GM19239 (cell line): ENCODE results near the gene PHF14.

ENCODE experiments used
- DNase-seq: peaks from one replicate; pipeline ENCODE4 v3.0.0; 2011; ENCODE audit warnings: low spot score; ENCODE audit not compliant: insufficient read length
- FAIRE-seq: peaks from 2 replicates; lab custom pipeline; 2011; peaks lifted over from hg19 to GRCh38; lab: Jason Lieb, UNC

The PHF14 gene

DNA sequence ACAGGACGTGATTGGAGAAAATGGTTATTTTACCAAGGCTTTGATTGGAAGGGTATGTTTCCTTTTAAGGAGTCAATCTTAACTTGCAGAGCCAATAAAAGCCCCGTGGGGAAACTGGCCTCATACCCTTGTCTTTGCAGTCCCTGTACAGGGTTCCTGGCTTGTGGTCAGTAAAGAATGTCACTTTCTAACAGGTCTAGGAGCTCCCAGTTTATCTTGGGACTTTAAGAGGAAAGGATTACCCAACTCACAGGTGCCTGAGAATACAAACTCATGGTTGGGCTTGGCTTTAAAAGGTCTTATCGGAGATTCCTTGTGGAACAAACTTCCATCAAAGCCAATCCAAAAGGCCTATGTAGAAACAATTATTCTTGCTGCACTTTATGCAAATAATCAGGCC is 221.8 kb downstream of the PHF14 start:
- FAIRE-seq, result no peak
- no peak for DNase-seq

GRCh38 chr7:11196143-11196542 is 222.5 kb downstream of the PHF14 start:
- DNase-seq (no peak), FAIRE-seq (no peak)

GRCh38 chr7:11203224-11203623 is 229.6 kb downstream of the PHF14 start:
- FAIRE-seq (no peak), DNase-seq (no peak)

- DNase-seq, result no peak
- FAIRE-seq, result no peak
These were observed 230.0 kb downstream of the PHF14 start for GRCh38 chr7:11203683-11204082.

DNA sequence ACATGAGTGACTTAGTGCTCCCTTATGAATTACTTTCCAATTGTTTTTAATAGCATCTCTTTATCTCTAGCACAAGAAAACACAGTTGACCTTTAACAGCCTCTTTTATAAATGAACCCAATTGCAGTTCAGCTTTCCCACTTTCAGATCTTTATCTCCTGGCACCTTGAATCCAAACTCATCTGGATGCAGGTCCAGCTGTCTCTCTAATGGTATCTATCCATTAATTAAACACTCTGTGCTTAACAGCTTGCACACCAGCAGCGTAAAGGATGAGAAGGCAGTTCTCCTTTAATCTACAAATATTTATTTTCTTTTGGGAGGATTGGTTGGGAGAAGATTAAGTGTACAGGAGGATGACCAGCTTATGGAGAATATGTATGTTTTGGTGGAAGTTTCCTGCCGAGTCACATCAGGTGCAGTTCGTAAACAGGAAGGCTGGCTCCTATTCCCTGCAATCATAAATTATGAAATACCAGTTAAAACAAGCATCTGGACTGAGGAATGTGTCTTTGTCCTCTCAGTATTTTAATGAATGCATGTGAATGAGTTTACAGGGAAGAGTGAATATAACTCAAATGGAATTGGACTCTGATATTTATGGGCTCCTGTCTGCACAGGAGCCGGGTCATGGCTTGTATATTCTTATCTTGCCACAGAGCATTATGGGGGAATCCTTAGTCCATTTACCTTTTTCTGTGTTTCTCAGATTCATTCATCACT is 232.7 kb downstream of the PHF14 start:
- DNase-seq (no peak), FAIRE-seq (no peak)

DNA sequence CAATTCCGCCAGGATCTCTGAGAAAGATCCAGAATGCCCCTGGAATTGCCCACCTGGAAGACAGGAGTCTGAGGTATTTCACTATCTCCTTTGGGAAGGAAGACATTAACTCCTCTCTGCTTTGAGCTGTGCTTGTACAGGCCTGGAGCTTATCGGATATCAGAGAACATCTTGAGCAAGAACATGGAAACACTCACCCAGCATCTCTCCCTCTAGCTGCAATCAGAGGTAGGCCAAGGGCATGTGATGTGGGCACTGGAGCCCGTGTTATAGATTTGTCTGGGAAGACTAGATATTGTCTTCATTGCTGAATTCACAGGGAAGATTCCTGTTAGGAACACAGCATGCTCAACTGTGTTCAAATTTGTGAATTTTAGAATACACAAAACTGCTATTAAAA is 233.9 kb downstream of the PHF14 start:
- no peak for DNase-seq
- FAIRE-seq, result no peak

DNA sequence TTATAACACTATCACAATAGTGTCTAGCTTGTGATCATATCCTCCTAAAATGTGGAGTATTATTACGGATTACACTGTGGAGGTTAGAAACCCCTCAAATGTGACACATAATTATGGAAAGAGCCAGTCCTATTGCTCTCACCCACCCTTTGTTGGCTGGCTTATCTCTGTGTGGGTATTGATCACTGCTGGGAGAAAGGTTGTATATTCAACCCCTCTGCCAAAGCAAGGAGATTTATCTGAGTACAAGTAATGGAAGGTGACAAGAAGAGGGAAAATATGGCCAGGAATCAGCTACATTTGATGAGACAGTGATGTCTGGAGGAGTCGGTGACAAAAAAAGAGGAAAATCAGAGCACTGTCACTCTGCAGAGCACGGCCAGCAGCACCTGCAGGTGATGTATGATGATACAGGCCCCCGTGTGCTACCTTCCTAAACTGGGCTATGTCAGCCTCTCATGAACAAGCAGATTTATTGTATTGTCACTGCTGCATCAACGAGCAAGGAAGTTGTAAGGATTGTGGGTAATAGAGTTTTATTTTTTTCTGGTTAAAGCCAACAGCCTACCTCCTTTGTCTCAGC is 235.3 kb downstream of the PHF14 start:
- FAIRE-seq (no peak), DNase-seq (no peak)

- FAIRE-seq (no peak), DNase-seq (no peak)
These were observed 236.7 kb downstream of the PHF14 start for GRCh38 chr7:11210374-11210773.

DNA sequence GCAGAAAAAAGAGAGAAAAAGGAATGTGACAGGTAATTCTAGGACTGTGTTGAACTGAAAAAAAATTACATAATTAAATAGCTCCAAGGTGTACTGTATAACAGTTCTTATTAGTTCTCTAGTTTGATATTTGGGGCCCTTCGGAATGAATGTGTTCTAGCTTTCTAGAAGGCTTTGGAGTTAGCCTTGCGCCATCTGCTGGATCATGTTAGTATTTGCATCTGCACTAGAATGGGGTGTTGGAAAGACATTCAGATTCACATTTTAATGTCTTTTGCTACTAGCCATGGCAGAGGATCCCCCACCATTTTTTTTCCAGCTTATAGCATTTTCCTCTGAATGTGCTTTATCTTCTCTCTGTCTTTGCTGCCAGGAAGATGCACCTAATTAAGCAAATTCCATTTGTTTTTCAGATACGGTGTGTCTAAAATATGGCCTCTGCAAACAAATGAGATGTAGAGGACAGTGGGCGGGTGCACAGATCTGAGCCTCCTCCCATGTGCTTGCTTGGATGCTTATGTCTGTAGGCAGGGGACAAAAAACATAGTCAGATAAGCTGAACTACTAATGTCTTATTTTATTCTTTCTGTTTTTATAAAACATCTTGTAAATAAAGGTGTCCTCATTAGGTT is 238.5 kb downstream of the PHF14 start:
- FAIRE-seq, result peak; percentile 90
- peak; percentile 10 for DNase-seq

DNA sequence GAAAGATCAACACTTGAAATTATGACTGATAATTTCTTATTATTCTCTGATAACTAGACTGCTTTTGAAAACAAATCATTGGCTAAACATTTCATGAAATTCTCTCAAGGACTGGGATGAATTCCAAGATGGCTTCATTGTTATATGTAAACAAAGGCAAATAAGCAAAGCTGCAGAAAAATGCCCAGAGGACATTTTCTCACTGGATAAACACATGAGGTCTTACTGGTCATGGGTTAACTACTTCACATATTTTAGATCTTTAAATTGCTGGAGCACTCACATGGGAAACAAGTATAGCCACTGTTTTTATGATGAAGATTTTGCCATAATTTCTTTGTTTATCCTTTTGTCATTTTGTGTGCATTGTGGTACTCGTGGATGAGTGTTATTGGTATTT is 239.1 kb downstream of the PHF14 start:
- FAIRE-seq (no peak), DNase-seq (no peak)

DNA sequence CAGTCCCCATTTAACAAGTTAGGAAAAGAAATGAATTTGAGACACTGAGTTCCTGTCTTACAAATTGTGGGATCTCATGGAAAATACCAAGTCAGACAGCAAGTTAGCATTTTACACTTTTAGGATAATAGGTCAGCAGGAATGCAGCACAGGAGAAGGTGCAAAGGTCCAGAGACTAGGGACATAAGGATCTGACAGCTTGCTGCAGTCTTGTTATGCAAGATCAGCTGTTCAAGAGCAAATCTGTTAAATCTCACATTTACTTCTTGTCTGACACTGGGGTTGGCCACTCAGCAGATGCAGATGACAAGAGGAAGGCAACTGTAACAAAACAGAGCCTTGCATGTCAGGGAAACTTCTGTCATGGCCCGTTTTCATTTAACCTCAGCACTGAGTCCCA is 239.6 kb downstream of the PHF14 start:
- DNase-seq (no peak), FAIRE-seq (no peak)

- DNase-seq (no peak), FAIRE-seq (no peak)
These were observed 242.6 kb downstream of the PHF14 start for GRCh38 chr7:11216276-11216675.

- FAIRE-seq (no peak), DNase-seq (no peak)
These were observed 244.3 kb downstream of the PHF14 start for GRCh38 chr7:11217848-11218565.
